Measurements from ENCODE around the gene RABEPK. TPM values are rescaled to one million over a fixed set of nuclear protein-coding genes. Genes with fewer than 3 reads are reported as not detected.
"Not testable (repeated sequence)": the region's sequence is repeated elsewhere in the genome, so short reads cannot be mapped to it uniquely, and the experiment has no call there.

Gene RABEPK
- total and polyA plus RNA-seq, 12 donors: 6.5 to 24.3 (median 10.2) TPM

GRCh38 chr9:125189361-125190289 lies 10.7 kb upstream of the RABEPK start, which contains the start of gene PPP6C:
Gene PPP6C, minus strand, starts transcription at chr9:125189803. Its CDS starts 85 bp downstream, at chr9:125189718.
- peak; percentile 21 to 85 (median 69) for TF ChIP-seq CTCF (IDR thresholded peaks at IDR 0.05)
- H3K36me3 ChIP-seq: peaks cover 0 to 1% (median 0%) of the 10 kb centered on the region in 9 donors
- peaks cover 4 to 53% (median 41%) of the 10 kb centered on the region in 9 donors for H3K4me1 ChIP-seq
- 0 to 1% methylated on average over 82 of the region's 82 CpGs for WGBS, 2 donors
- ATAC-seq: peak; percentile 99
- no peaks in the 10 kb centered on the region for H3K27me3 ChIP-seq
- intact Hi-C loops (cut with DNase I): loop anchor here in 2 of 10 donors (5.0 kb wide), 1 partner anchor 247 kb away; the partner anchor contains the start of gene GOLGA1 (in 2 of the 2)
- peak within 1 kb of the TSS; percentile 73 to 100 (median 90) for H3K4me3 ChIP-seq
- H3K9me3 ChIP-seq: no peaks in the 10 kb centered on the region
- peak; percentile 98 for DNase-seq
- H3K27ac ChIP-seq: peak within 1 kb of the TSS; percentile 52 to 99 (median 95)

GRCh38 chr9:125190361-125190801 lies 10.0 kb upstream of the RABEPK start:
- ATAC-seq: peak in 1 of 8 donors; percentile 5
- intact Hi-C loops (cut with DNase I): no loop called here
- Histone ChIP-seq H3K27me3 (no peaks in the 10 kb centered on the region), H3K4me3 (peak overlapping the region; percentile 73 to 100 (median 90)), H3K9me3 (no peaks in the 10 kb centered on the region), H3K27ac (peak overlapping the region; percentile 52 to 99 (median 95)), H3K4me1 (peaks cover 4 to 52% (median 41%) of the 10 kb centered on the region in 9 donors), H3K36me3 (no peaks in the 10 kb centered on the region)
- WGBS, 2 donors: 55% methylated on average over 14 of the region's 14 CpGs
- no peak for TF ChIP-seq CTCF (IDR thresholded peaks at IDR 0.05)
- no peak for DNase-seq

GRCh38 chr9:125194466-125194865 lies 5.9 kb upstream of the RABEPK start:
- H3K9me3 ChIP-seq; H3K27ac ChIP-seq; ATAC-seq; intact Hi-C loops (cut with DNase I); H3K27me3 ChIP-seq; H3K36me3 ChIP-seq; H3K4me3 ChIP-seq; DNase-seq: not testable (repeated sequence)
- whole genome bisulfite sequencing, 2 donors: 90 to 93% methylated on average over 5 of the region's 5 CpGs
- H3K4me1 ChIP-seq: peaks cover 0 to 15% (median 10%) of the 10 kb centered on the region in 9 donors

- H3K4me3 ChIP-seq; H3K9me3 ChIP-seq; ATAC-seq; H3K27ac ChIP-seq; H3K27me3 ChIP-seq; DNase-seq; H3K36me3 ChIP-seq; intact Hi-C loops (cut with DNase I): not testable (repeated sequence)
- H3K4me1 ChIP-seq: peaks cover 0 to 10% (median 6%) of the 10 kb centered on the region in 9 donors
- 100% methylated on average over 1 of the region's 1 CpG; no CpG with 5 or more reads in 1 of the 2 donors for WGBS, 2 donors
Measured at GRCh38 chr9:125195591-125195990, 4.8 kb upstream of the RABEPK start.

- Histone ChIP-seq H3K27me3 (no peaks in the 10 kb centered on the region), H3K4me1 (peaks cover 0 to 14% (median 7%) of the 10 kb centered on the region in 9 donors), H3K27ac (no peak overlapping the region), H3K36me3 (peaks cover 0 to 54% (median 16%) of the 10 kb centered on the region in 9 donors), H3K9me3 (no peaks in the 10 kb centered on the region), H3K4me3 (no peak overlapping the region)
- TF ChIP-seq CTCF (IDR thresholded peaks at IDR 0.05): no peak
- WGBS, 2 donors: 83 to 93% methylated on average over 1 of the region's 1 CpG
- ATAC-seq: no peak
- intact Hi-C loops (cut with DNase I): loop anchor here in 1 of 10 donors (5.0 kb wide), 1 partner anchor 39 kb away; the partner anchor contains the start of gene HSPA5
- no peak for DNase-seq
Measured at GRCh38 chr9:125202846-125203618, 2.7 kb downstream of the RABEPK start.
